GM23338 (cell line): Measurements from ENCODE around the gene ITPR2.

Source experiments
- CREB1 ChIP-seq: fragments of 250-450 bp; sonication (Bioruptor Pico); IDR thresholded peaks from 2 replicates; pipeline ENCODE4 v1.5.0; 2020; ENCODE audit warnings: low read depth, mild to moderate bottlenecking, moderate library complexity
- EZH2 ChIP-seq: fragments of 200-600 bp; sonication (generic); IDR thresholded peaks from one replicate; pipeline ENCODE4 v1.8.0; 2017; ENCODE audit warnings: antibody characterized with exemption, mild to moderate bottlenecking, low read depth; ENCODE audit not compliant: unreplicated experiment
- EZH2phosphoT487 ChIP-seq: fragments of 200-600 bp; sonication (generic); IDR thresholded peaks from one replicate; pipeline ENCODE4 v1.8.1; 2018; ENCODE audit warnings: antibody characterized with exemption; ENCODE audit not compliant: unreplicated experiment
- JUNB ChIP-seq: IDR thresholded peaks from one replicate; pipeline ENCODE4 v1.6.1; 2016; ENCODE audit warnings: antibody characterized with exemption; ENCODE audit not compliant: unreplicated experiment
- NANOG ChIP-seq: IDR thresholded peaks from 2 replicates; pipeline ENCODE4 v1.6.1; 2016; ENCODE audit warnings: antibody characterized with exemption, borderline replicate concordance
- POLR2AphosphoS5 ChIP-seq: IDR thresholded peaks from 2 replicates; pipeline ENCODE4 v1.6.1; 2016; ENCODE audit warnings: antibody characterized with exemption, low read depth
- ZNF114 ChIP-seq: fragments of 250-450 bp; sonication (Bioruptor Pico); IDR thresholded peaks from 2 replicates; pipeline ENCODE4 v1.5.0; 2020; ENCODE audit warnings: mild to moderate bottlenecking, moderate library complexity
- TF ChIP-seq, protein P1 (sequence below), 2 experiments: fragments of 200-600 bp in 1 of 2; sonication (generic) in 1 of 2; conservative IDR thresholded peaks; 2 replicates each; pipeline versions ENCODE4 v1.5.1 to v1.6.1; 2016 to 2017; ENCODE audit warnings: antibody characterized with exemption in 2 of 2, low read depth in 2 of 2, mild to moderate bottlenecking in 2 of 2, moderate library complexity in 1 of 2
- TF ChIP-seq, protein P2 (sequence below): IDR thresholded peaks from one replicate; pipeline ENCODE4 v1.6.1; 2018; ENCODE audit warnings: antibody characterized with exemption; ENCODE audit not compliant: unreplicated experiment
- TF ChIP-seq, protein P3 (sequence below): IDR thresholded peaks from 2 replicates; pipeline ENCODE4 v1.6.1; 2016; ENCODE audit warnings: antibody characterized with exemption

DNA sequence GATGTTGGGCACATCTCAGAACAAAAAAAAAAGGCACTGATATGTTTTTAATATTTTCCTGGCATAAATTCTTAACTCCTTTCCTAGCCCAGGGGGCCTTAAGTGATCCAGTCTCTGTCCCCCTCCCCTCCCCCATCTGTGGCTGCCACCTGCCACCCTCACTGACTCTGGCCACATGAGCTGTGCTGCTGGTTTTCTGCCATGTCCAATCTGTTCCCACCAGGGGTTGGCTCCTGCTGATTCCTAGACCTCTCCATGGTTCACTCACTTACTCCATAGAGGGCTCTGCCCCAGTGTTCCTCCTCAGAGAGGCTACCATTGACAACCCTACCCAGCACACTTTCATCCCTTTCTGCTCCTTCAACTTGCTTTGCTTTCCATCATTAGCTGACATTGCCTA is 474.3 kb downstream of the ITPR2 start:
- TF ChIP-seq, protein P1, sequence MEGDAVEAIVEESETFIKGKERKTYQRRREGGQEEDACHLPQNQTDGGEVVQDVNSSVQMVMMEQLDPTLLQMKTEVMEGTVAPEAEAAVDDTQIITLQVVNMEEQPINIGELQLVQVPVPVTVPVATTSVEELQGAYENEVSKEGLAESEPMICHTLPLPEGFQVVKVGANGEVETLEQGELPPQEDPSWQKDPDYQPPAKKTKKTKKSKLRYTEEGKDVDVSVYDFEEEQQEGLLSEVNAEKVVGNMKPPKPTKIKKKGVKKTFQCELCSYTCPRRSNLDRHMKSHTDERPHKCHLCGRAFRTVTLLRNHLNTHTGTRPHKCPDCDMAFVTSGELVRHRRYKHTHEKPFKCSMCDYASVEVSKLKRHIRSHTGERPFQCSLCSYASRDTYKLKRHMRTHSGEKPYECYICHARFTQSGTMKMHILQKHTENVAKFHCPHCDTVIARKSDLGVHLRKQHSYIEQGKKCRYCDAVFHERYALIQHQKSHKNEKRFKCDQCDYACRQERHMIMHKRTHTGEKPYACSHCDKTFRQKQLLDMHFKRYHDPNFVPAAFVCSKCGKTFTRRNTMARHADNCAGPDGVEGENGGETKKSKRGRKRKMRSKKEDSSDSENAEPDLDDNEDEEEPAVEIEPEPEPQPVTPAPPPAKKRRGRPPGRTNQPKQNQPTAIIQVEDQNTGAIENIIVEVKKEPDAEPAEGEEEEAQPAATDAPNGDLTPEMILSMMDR (conservative IDR thresholded peaks at IDR 0.05; ENCODE audit: low read depth in 2 of 2) = no peak
- TF ChIP-seq EZH2phosphoT487 = no peak
- TF ChIP-seq POLR2AphosphoS5 = no peak
- no peak for TF ChIP-seq JUNB
- TF ChIP-seq, protein P2, sequence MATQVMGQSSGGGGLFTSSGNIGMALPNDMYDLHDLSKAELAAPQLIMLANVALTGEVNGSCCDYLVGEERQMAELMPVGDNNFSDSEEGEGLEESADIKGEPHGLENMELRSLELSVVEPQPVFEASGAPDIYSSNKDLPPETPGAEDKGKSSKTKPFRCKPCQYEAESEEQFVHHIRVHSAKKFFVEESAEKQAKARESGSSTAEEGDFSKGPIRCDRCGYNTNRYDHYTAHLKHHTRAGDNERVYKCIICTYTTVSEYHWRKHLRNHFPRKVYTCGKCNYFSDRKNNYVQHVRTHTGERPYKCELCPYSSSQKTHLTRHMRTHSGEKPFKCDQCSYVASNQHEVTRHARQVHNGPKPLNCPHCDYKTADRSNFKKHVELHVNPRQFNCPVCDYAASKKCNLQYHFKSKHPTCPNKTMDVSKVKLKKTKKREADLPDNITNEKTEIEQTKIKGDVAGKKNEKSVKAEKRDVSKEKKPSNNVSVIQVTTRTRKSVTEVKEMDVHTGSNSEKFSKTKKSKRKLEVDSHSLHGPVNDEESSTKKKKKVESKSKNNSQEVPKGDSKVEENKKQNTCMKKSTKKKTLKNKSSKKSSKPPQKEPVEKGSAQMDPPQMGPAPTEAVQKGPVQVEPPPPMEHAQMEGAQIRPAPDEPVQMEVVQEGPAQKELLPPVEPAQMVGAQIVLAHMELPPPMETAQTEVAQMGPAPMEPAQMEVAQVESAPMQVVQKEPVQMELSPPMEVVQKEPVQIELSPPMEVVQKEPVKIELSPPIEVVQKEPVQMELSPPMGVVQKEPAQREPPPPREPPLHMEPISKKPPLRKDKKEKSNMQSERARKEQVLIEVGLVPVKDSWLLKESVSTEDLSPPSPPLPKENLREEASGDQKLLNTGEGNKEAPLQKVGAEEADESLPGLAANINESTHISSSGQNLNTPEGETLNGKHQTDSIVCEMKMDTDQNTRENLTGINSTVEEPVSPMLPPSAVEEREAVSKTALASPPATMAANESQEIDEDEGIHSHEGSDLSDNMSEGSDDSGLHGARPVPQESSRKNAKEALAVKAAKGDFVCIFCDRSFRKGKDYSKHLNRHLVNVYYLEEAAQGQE = no peak
- TF ChIP-seq EZH2 = no peak
- TF ChIP-seq NANOG = no peak
- TF ChIP-seq, protein P3, sequence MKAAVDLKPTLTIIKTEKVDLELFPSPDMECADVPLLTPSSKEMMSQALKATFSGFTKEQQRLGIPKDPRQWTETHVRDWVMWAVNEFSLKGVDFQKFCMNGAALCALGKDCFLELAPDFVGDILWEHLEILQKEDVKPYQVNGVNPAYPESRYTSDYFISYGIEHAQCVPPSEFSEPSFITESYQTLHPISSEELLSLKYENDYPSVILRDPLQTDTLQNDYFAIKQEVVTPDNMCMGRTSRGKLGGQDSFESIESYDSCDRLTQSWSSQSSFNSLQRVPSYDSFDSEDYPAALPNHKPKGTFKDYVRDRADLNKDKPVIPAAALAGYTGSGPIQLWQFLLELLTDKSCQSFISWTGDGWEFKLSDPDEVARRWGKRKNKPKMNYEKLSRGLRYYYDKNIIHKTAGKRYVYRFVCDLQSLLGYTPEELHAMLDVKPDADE = no peak
- no peak for TF ChIP-seq CREB1
- no peak for TF ChIP-seq ZNF114 (CRISPR knock-in tag)
